ENCODE data around the gene CELA3B.
"Not testable (repeated sequence)": the region's sequence is repeated elsewhere in the genome, so short reads cannot be mapped to it uniquely, and the experiment has no call there.

CELA3B gene

DNA sequence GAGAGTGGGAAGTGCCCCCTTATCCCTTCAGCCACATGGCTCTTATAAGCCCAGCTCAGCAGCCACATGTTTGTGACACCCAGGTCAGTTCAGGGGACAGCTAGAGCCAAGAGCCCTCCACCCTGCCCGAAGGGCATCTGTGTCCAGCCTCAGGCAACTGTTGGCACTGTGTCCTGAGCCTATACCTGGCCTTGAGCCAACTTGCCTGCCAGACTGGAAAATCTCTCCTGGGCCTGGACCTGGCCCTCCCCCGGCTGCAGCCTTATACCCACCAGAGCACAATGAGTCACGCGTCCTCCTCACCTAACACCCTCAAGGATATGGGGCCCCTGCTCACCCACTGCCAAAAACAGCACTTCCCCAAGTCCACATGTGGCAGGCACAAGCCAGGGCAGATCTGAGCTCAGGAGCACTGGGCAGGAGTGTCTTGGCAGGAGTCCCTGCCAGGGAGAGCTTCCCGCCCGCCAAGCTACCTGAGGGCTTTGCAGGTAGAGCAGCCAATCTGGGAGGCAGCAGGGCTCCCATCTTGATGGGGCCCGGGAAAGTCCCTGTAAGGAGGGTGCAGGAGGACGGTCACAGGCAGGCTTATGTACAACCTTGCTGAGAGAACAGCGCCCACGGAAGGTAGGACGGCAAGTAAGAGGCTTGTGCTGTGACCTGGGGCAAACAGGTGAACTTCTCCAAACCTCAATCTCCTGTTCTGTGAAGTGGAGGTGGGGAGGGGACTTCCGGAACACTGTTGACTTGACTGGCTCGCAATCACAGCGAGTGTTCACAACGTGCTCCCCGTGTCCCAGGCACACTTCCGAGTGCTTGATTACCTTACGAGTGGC, 19.9 kb upstream of the CELA3B start:
- TF ChIP-seq, protein P1, sequence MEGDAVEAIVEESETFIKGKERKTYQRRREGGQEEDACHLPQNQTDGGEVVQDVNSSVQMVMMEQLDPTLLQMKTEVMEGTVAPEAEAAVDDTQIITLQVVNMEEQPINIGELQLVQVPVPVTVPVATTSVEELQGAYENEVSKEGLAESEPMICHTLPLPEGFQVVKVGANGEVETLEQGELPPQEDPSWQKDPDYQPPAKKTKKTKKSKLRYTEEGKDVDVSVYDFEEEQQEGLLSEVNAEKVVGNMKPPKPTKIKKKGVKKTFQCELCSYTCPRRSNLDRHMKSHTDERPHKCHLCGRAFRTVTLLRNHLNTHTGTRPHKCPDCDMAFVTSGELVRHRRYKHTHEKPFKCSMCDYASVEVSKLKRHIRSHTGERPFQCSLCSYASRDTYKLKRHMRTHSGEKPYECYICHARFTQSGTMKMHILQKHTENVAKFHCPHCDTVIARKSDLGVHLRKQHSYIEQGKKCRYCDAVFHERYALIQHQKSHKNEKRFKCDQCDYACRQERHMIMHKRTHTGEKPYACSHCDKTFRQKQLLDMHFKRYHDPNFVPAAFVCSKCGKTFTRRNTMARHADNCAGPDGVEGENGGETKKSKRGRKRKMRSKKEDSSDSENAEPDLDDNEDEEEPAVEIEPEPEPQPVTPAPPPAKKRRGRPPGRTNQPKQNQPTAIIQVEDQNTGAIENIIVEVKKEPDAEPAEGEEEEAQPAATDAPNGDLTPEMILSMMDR (IDR thresholded peaks at IDR 0.05; ENCODE audit: low read depth, low read length, missing control alignments) = no peak
- H3K4me3 ChIP-seq (replicated peaks; ENCODE audit: low read depth, low read length) = no peak overlapping the region
- peak; percentile 52 for DNase-seq (ENCODE audit: extremely low read depth, low read depth)

DNA sequence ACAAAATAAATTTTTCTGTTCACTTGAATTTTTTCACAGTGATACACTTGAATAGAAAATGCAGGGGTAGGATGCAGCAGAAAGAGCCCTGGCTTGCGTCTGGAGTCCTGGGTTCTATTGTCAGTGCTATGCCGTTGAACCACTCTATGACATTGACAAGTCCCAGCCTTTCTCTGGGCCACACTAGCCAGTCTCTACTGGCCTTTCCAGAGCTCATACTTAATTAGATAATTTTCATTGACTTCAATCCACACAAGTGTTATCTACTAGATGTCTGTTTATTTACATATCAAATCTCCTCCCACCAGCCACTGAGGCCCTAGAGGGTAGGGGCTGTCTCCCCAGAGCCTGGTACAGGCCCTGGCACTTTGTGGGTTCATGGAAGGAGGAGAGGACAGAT, 15.5 kb upstream of the CELA3B start:
- TF ChIP-seq, protein P1 (IDR thresholded peaks at IDR 0.05; ENCODE audit: low read depth, low read length, missing control alignments) = no peak
- no peak for DNase-seq (ENCODE audit: extremely low read depth, low read depth)

DNA sequence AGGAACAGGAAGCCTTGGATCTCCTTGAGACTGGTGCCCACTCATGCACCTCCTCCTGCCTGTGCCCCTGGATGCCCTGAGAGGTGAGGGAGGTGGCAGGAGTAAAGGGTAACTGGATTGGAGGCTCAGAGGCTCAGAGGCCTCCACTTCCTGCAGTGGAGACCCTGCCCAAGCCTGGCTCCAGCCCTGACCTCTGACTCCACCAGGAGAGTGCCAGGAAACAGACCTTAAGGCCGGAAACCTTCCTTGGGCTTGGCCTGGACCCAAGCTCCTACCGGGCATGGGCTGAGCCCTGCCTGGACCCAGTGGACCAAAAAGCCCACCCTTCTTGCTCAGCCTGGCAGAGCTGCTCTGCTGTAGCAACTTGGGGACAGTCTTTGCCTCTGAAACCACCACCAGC, 15.0 kb upstream of the CELA3B start:
- H3K4me3 ChIP-seq (replicated peaks; ENCODE audit: low read depth, low read length) = no peak overlapping the region
- no peak for DNase-seq (ENCODE audit: extremely low read depth, low read depth)
- TF ChIP-seq, protein P1 (IDR thresholded peaks at IDR 0.05; ENCODE audit: low read depth, low read length, missing control alignments) = no peak

More for the DNA sequence above, 15.5 kb upstream of the CELA3B start:
- no peak overlapping the region for H3K4me3 ChIP-seq (replicated peaks; ENCODE audit: low read depth, low read length)

GRCh38 chr1:21963477-21964217, 13.2 kb upstream of the CELA3B start:
- H3K4me3 ChIP-seq (replicated peaks; ENCODE audit: low read depth, low read length) = no peak overlapping the region
- DNase-seq (ENCODE audit: extremely low read depth, low read depth) = no peak
- TF ChIP-seq, protein P1 (IDR thresholded peaks at IDR 0.05; ENCODE audit: low read depth, low read length, missing control alignments) = peak; percentile 94

DNA sequence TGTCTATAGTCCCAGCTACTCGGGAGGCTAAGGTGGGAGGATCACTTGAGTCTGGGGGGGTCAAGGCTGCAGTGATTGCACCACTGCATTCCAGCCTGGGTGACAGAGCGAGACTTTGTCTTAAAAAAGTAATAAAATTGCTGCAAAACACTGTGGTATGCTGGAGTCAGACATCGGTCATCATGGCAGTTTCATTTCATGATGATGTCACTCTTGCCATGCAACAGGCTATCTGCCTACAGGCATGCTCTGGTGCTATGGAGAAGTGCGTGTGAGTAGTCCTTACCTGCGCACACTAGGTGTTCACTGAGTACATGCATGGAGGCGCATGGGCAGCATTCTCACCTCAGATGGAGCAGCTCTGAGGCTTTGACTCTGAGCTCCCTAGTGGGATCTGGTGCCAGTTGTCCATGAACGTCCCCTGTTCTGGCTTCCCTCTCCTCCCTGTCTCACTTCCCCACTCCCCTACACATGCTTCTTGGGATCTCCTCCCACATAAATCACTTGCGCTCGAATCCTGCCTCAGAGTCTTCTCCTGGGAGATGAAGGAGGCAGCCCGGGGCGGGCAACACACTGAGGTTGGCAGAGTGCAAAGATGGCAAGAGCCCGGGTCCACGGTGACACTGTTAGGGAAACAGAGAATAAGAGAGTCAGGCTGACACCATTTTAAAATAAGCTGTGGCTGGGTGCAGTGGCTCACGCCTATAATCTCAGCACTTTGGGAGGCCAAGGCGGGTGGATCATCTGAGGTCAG, 10.4 kb upstream of the CELA3B start:
- H3K4me3 ChIP-seq (replicated peaks; ENCODE audit: low read depth, low read length) = no peak overlapping the region
- TF ChIP-seq, protein P1 (IDR thresholded peaks at IDR 0.05; ENCODE audit: low read depth, low read length, missing control alignments) = no peak
- no peak for DNase-seq (ENCODE audit: extremely low read depth, low read depth)

- H3K4me3 ChIP-seq (replicated peaks; ENCODE audit: low read depth, low read length); DNase-seq (ENCODE audit: extremely low read depth, low read depth): not testable (repeated sequence)
Observed at GRCh38 chr1:21967216-21967615, 9.6 kb upstream of the CELA3B start.

DNA sequence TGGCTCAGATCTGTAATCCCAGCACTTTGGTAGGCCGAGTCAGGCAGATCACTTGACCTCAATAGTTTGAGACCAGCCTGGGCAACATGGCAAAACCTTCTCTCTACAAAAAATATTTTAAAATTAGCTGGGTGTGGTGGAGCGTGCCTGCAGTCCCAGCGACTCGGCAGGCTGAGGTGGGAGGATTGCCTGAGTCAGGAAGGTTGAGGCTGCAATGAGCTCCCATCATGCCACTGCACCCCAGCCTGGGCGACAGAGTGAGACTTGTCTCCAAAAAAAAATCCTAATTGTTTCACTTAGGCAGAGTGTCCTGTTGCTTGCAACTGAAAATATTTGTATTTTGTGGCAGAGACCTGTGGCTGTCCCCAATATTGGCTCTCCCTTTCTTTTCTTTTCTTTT, 7.8 kb upstream of the CELA3B start:
- DNase-seq (ENCODE audit: extremely low read depth, low read depth); H3K4me3 ChIP-seq (replicated peaks; ENCODE audit: low read depth, low read length): not testable (repeated sequence)

GRCh38 chr1:21970523-21970922, 6.3 kb upstream of the CELA3B start:
- not testable (repeated sequence) for DNase-seq (ENCODE audit: extremely low read depth, low read depth); H3K4me3 ChIP-seq (replicated peaks; ENCODE audit: low read depth, low read length)

DNA sequence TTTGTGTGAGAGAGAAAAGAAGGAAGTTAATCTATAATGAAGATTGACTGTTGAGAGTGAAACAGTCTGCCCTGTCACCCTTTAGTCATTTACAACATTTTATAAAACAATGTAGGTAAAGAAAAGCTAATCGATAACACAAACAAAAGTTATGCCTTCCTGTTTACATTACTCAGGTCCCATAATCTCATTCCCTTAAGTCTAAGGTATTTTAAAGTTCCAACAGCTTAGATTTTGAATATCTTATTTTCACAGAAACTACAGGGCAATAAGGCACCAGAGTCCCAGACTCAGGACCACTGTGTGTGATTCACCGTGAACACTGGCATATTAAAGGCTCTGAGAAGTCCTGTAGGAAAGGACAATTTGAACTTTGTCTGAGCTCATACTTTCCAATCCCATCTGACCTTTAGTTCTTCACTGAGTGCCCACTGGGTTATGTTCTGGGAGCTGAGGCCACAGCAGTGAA, 3.8 kb upstream of the CELA3B start:
- DNase-seq (ENCODE audit: extremely low read depth, low read depth); H3K4me3 ChIP-seq (replicated peaks; ENCODE audit: low read depth, low read length): not testable (repeated sequence)

DNA sequence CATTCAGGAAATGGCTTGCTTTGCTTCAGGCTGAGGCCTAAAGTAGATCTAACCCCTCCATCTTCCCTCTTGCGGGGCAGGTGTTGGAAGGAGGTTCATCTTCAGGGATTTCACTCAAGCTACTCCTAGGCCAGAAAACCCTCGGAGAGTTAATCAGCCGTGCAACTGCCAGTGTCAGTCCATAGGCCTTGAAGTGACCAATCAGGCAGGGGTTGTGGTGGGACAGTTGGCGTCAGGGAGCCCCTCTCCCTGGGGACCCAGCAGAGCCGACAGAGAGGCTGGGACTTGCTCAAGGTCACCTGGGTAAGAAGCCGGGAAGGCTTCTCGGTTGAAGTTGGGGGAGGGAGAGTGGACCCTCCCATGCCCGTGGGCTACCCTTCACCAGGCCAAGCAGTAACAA, 2.9 kb upstream of the CELA3B start:
- H3K4me3 ChIP-seq (replicated peaks; ENCODE audit: low read depth, low read length); DNase-seq (ENCODE audit: extremely low read depth, low read depth): not testable (repeated sequence)

GRCh38 chr1:21974699-21975098, 2.1 kb upstream of the CELA3B start:
- not testable (repeated sequence) for DNase-seq (ENCODE audit: extremely low read depth, low read depth); H3K4me3 ChIP-seq (replicated peaks; ENCODE audit: low read depth, low read length)
